MG63 (cell line): ENCODE measurements around the gene C1QTNF12. TPM values are rescaled to one million over a fixed set of nuclear protein-coding genes. Genes with fewer than 3 reads are reported as not detected.

Source experiments
- DNase-seq: peaks from one replicate; pipeline ENCODE4 v3.0.0-alpha.2; 2020
- H3K27me3 ChIP-seq: fragments of 250-450 bp; sonication (Bioruptor Pico); 2 replicates; pipeline ENCODE4 v1.5.1; 2020; ENCODE audit warnings: mild to moderate bottlenecking, moderate library complexity
- H3K36me3 ChIP-seq: fragments of 250-450 bp; sonication (Bioruptor Pico); 2 replicates; pipeline ENCODE4 v1.5.1; 2020; ENCODE audit warnings: mild to moderate bottlenecking, moderate library complexity
- H3K4me3 ChIP-seq: fragments of 250-450 bp; sonication (Bioruptor Pico); 2 replicates; pipeline ENCODE4 v1.5.1; 2020; ENCODE audit warnings: mild to moderate bottlenecking, moderate library complexity
- H3K9me3 ChIP-seq: fragments of 250-450 bp; sonication (Bioruptor Pico); 2 replicates; pipeline ENCODE4 v1.5.1; 2020; ENCODE audit warnings: mild to moderate bottlenecking, moderate library complexity
- total RNA-seq: library from RNA; depleted of rRNA; stranded (reverse); fragments of >200 nt; shearing (Covaris generic); gene quantifications from 2 replicates; pipeline ENCODE4 v1.2.3, GENCODE V29; 2014; ENCODE audit warnings: low replicate concordance

The C1QTNF12 gene
- total RNA-seq, 1 experiment from 2014 or later, result 0.26 TPM

GRCh38 chr1:1228187-1228586 lies 18.3 kb downstream of the C1QTNF12 start:
- H3K4me3 ChIP-seq, result no peak overlapping the region
- H3K36me3 ChIP-seq, result peaks cover 33% of the 10 kb centered on the region
- H3K9me3 ChIP-seq, result no peaks in the 10 kb centered on the region
- no peaks in the 10 kb centered on the region for H3K27me3 ChIP-seq
- DNase-seq, result no peak

GRCh38 chr1:1227386-1227785 lies 19.1 kb downstream of the C1QTNF12 start:
- no peaks in the 10 kb centered on the region for H3K9me3 ChIP-seq

GRCh38 chr1:1226566-1227362 lies 19.8 kb downstream of the C1QTNF12 start:
- DNase-seq, result no peak
- no peaks in the 10 kb centered on the region for H3K9me3 ChIP-seq
- peaks cover 39% of the 10 kb centered on the region for H3K36me3 ChIP-seq
- no peak overlapping the region for H3K4me3 ChIP-seq
- no peaks in the 10 kb centered on the region for H3K27me3 ChIP-seq

More at GRCh38 chr1:1227386-1227785, 19.1 kb downstream of the C1QTNF12 start:
- Histone ChIP-seq H3K4me3 (no peak overlapping the region), H3K27me3 (no peaks in the 10 kb centered on the region), H3K36me3 (peaks cover 39% of the 10 kb centered on the region)
- DNase-seq, result no peak

- no peak for DNase-seq
- no peak overlapping the region for H3K4me3 ChIP-seq
- H3K36me3 ChIP-seq, result peaks cover 35% of the 10 kb centered on the region
- no peaks in the 10 kb centered on the region for H3K9me3 ChIP-seq
- H3K27me3 ChIP-seq, result no peaks in the 10 kb centered on the region
Observed at GRCh38 chr1:1225913-1226312, 20.6 kb downstream of the C1QTNF12 start.

- no peak for DNase-seq
- Histone ChIP-seq H3K36me3 (peaks cover 35% of the 10 kb centered on the region), H3K4me3 (no peak overlapping the region), H3K27me3 (no peaks in the 10 kb centered on the region), H3K9me3 (no peaks in the 10 kb centered on the region)
Observed at GRCh38 chr1:1225238-1225845, 21.2 kb downstream of the C1QTNF12 start.

- Histone ChIP-seq H3K4me3 (no peak overlapping the region), H3K27me3 (no peaks in the 10 kb centered on the region), H3K9me3 (no peaks in the 10 kb centered on the region), H3K36me3 (peaks cover 23% of the 10 kb centered on the region)
- no peak for DNase-seq
Observed at GRCh38 chr1:1223891-1224290, 22.6 kb downstream of the C1QTNF12 start.

- Histone ChIP-seq H3K36me3 (peaks cover 17% of the 10 kb centered on the region), H3K27me3 (no peaks in the 10 kb centered on the region), H3K9me3 (no peaks in the 10 kb centered on the region), H3K4me3 (no peak overlapping the region)
- no peak for DNase-seq
Observed at GRCh38 chr1:1223321-1223720, 23.2 kb downstream of the C1QTNF12 start.

GRCh38 chr1:1222575-1223225 lies 23.8 kb downstream of the C1QTNF12 start:
- H3K36me3 ChIP-seq, result peaks cover 11% of the 10 kb centered on the region

GRCh38 chr1:1221887-1222574 lies 24.5 kb downstream of the C1QTNF12 start:
- Histone ChIP-seq H3K27me3 (no peaks in the 10 kb centered on the region), H3K36me3 (peaks cover 11% of the 10 kb centered on the region), H3K9me3 (no peaks in the 10 kb centered on the region), H3K4me3 (no peak overlapping the region)
- DNase-seq, result no peak

More at GRCh38 chr1:1222575-1223225, 23.8 kb downstream of the C1QTNF12 start:
- no peak overlapping the region for H3K4me3 ChIP-seq
- DNase-seq, result no peak
- no peaks in the 10 kb centered on the region for H3K27me3 ChIP-seq
- no peaks in the 10 kb centered on the region for H3K9me3 ChIP-seq

GRCh38 chr1:1220197-1220596 lies 26.3 kb downstream of the C1QTNF12 start:
- H3K27me3 ChIP-seq, result no peaks in the 10 kb centered on the region
- H3K4me3 ChIP-seq, result no peak overlapping the region
- peaks cover 11% of the 10 kb centered on the region for H3K36me3 ChIP-seq

GRCh38 chr1:1219341-1219740 lies 27.2 kb downstream of the C1QTNF12 start:
- Histone ChIP-seq H3K27me3 (no peaks in the 10 kb centered on the region), H3K36me3 (peaks cover 11% of the 10 kb centered on the region), H3K9me3 (no peaks in the 10 kb centered on the region), H3K4me3 (no peak overlapping the region)
- no peak for DNase-seq

More at GRCh38 chr1:1220197-1220596, 26.3 kb downstream of the C1QTNF12 start:
- no peak for DNase-seq
- no peaks in the 10 kb centered on the region for H3K9me3 ChIP-seq

- Histone ChIP-seq H3K9me3 (no peaks in the 10 kb centered on the region), H3K4me3 (no peak overlapping the region), H3K27me3 (no peaks in the 10 kb centered on the region), H3K36me3 (peaks cover 11% of the 10 kb centered on the region)
- DNase-seq, result no peak
Observed at GRCh38 chr1:1218524-1219200, 27.9 kb downstream of the C1QTNF12 start.

- no peaks in the 10 kb centered on the region for H3K27me3 ChIP-seq
- no peak for DNase-seq
- no peak overlapping the region for H3K4me3 ChIP-seq
- no peaks in the 10 kb centered on the region for H3K9me3 ChIP-seq
- peaks cover 6% of the 10 kb centered on the region for H3K36me3 ChIP-seq
Observed at GRCh38 chr1:1217621-1218523, 28.6 kb downstream of the C1QTNF12 start.

- peaks cover 3% of the 10 kb centered on the region for H3K36me3 ChIP-seq
- no peak for DNase-seq
Observed at GRCh38 chr1:1216770-1217620, 29.5 kb downstream of the C1QTNF12 start.

More at GRCh38 chr1:1216770-1217620, 29.5 kb downstream of the C1QTNF12 start:
- Histone ChIP-seq H3K27me3 (no peaks in the 10 kb centered on the region), H3K9me3 (no peaks in the 10 kb centered on the region), H3K4me3 (no peak overlapping the region)
